GM10266 (cell line): ENCODE results near the gene JUP.

Experiments used
- DNase-seq: peaks from one replicate; pipeline ENCODE4 v3.0.0; 2012; ENCODE audit errors: extremely low spot score
- TF ChIP-seq, protein P1 (sequence below): IDR thresholded peaks from 2 replicates; pipeline ENCODE4 v1.5.1; 2012; ENCODE audit warnings: mild to moderate bottlenecking, low read depth; ENCODE audit not compliant: control insufficient read depth, insufficient read depth; ENCODE audit errors: missing control alignments

The JUP gene

DNA sequence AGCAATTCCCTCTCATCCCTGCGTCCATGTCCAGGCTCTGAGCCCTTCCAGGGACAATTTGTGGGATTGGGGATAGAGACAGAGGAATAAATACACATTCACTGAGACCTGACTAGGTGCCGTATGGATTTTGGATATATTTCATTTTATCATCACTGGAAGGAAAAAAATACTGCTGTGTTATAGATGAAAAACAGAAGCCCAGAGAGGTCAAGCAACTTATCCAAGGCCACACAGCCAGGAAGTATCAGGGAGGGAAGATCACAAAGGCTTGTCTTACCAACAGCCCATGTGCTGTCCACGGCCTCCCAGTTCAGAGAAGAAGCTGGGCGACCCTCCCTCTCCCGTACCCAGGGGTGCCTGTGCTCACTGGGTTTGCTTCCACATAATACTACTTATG, 46.0 kb downstream of the JUP start:
- DNase-seq, result no peak

DNA sequence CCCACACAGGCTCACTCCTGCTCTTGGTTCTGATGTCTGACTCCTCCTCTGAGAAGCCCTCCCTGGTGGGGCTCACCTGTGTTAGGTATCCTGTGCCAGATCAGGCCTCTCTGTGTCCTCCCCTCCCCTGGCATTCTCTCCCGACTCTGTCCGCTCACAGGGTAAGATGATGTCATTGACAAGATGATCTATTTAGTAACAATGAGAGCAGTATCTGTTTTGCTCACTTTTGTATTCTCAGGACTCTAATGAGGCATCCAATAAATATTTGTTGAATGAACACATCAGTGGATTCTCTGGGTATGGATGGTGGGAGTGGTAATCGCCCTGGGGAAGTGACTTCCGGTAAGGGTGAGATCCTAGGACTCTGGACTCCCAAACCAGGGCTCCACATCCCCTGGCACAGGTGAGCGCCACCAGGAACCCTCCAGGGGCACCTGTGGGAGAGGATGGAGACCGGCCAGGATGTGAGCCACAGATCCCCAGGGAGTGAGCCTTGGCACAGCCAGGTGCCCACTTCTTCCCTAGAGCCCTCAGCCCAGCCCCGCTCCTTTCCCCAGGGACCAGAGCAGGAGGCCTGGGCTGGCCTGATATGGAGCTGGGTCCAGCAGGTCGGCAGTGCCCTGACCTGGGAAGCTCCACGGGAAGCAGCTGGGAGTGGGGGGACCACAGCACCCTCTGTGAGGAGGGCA, 46.7 kb downstream of the JUP start:
- TF ChIP-seq, protein P1, sequence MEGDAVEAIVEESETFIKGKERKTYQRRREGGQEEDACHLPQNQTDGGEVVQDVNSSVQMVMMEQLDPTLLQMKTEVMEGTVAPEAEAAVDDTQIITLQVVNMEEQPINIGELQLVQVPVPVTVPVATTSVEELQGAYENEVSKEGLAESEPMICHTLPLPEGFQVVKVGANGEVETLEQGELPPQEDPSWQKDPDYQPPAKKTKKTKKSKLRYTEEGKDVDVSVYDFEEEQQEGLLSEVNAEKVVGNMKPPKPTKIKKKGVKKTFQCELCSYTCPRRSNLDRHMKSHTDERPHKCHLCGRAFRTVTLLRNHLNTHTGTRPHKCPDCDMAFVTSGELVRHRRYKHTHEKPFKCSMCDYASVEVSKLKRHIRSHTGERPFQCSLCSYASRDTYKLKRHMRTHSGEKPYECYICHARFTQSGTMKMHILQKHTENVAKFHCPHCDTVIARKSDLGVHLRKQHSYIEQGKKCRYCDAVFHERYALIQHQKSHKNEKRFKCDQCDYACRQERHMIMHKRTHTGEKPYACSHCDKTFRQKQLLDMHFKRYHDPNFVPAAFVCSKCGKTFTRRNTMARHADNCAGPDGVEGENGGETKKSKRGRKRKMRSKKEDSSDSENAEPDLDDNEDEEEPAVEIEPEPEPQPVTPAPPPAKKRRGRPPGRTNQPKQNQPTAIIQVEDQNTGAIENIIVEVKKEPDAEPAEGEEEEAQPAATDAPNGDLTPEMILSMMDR, result no peak
- no peak for DNase-seq

More for the DNA sequence above, 46.0 kb downstream of the JUP start:
- TF ChIP-seq, protein P1, result no peak

DNA sequence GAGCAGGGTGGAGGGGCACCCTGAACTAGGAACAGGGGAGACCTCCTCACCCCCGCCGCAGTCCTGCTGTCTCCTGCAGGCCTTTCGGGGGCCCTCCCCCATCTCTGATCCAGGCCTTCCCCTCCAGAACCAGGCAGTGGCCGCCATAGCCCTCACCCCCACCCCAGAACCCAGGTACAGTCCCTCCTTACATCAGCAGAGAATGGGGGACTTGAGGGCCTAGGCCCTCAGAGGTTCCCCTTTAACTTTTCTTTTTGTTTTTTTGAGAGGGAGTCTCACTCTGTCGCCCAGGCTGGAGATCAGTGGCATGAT, 47.8 kb downstream of the JUP start:
- TF ChIP-seq, protein P1, result no peak
- DNase-seq, result no peak

DNA sequence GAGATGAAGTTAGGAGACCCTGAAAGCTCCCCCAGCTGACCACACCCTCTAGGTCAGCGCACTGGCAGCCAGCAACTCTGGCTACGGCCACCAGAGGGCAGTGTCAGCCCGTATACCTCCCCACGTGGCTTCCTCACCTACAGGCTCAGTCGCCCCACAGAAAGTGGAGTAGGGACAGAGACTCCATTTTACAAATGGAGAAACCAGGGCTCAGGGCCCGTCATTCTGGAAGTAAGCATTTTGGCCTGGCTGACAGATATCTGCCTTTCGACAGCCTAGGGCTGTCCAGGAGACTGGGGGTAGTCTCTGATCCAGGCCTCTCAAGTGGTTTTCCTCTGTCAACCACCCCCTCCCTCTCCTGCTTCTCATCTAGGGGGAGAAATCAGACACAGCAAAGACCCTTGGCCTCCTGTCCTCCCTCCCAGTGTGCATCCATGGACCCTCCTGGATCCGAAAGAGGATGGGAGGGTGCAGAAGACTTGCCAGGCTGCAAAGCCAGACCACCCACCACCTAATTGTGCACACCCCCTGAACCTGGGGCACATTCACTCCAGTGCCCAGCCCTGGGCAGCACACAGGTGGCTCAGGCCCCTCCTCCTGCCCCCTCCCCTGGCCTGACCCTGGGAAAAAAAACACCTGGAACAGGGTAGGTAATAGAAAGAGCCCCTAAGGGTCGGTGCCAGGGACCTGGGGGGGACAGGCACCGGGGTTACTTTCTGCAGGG, 48.3 kb downstream of the JUP start:
- TF ChIP-seq, protein P1, result peak; percentile 97
- peak; percentile 94 for DNase-seq

DNA sequence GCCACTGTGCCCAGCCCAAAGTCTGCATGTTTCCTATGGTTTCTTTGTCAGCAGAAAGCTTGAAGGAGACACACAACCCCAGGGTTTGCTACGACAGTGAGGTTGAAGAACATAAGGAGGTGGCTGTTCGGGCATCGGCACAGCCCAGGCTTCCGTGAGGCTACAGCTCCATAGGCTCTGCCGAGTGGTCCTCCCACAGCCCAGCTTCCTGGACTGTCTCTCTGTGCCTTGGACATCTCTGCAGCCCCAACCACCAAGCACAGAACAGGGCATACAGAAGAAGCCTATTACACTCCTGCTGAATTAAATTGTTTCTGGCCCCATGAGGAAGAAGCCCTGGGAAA, 48.9 kb downstream of the JUP start:
- TF ChIP-seq, protein P1, result no peak
- no peak for DNase-seq

DNA sequence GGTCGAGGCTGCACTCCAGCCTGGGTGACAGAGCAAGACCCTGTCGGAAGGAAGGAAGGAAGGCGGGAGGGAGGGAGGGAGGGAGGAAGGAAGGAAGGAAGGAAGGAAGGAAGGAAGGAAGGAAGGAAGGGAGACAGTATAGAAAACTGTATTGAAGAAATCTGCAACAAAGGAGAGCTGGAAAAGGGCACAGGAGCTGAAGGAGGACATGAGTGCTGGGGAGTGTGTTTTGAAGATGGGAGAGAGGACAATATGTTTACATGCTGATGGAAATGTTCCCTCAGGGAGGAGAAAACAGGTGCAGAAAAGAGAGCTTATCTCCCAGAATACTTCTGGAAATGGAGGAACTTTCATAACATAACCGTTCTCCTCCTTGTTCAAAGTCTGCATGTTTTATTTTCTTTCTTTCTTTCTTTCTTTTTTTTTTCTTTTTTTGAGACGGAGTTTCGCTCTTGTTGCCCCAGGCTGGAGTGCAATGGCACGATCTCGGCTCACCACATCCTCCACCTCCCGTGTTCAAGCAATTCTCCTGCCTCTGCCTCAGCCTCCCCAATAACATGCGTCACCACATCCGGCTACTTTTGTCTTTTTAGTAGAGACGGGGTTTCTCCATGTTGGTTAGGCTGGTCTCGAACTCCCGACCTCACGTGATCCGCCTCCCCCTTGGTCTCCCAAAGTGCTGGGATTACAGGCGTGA, 49.4 kb downstream of the JUP start:
- TF ChIP-seq, protein P1, result no peak
- DNase-seq, result no peak

DNA sequence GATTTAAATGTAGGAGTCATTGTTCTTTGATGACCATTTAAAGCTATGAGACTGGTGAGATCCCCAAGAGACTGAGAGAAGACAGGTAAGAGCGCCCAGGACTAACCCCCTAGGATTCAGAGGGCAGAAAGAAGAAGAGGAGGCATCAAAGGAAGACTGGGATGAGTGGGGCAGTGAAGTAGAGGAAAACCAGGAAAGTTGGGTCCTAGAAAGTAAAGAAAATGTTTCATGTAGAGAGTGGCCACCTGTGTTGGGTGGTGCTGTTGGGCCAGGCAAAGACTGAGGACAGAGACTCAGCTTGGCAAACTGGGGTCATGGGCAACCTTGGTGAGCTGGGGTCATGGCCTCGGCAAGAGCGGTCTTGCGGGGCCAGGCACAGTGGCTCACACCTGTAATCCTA, 50.8 kb downstream of the JUP start:
- TF ChIP-seq, protein P1, result no peak
- DNase-seq, result no peak
